Subcutaneous adipose tissue (tissue), 4 donors: ENCODE results near the gene IKZF1. TPM values are rescaled to one million over a fixed set of nuclear protein-coding genes. Genes with fewer than 3 reads are reported as not detected.

Experiments used
- CTCF ChIP-seq: fragments of 450-650 bp; IDR thresholded peaks from one replicate; pipeline ENCODE4 v1.5.1; 2016; ENCODE audit warnings: low read depth, mild to moderate bottlenecking, control low read depth, antibody characterized with exemption, moderate library complexity
- total RNA-seq, 4 donors: library from RNA; depleted of rRNA; stranded (reverse); fragments of >200 nt; gene quantifications; one replicate each; pipeline ENCODE4 v1.1.0, GENCODE V29; 2016

The IKZF1 gene
- total RNA-seq, 4 donors from 2014 or later = 10.0 to 49.3 (median 21.7) TPM

DNA sequence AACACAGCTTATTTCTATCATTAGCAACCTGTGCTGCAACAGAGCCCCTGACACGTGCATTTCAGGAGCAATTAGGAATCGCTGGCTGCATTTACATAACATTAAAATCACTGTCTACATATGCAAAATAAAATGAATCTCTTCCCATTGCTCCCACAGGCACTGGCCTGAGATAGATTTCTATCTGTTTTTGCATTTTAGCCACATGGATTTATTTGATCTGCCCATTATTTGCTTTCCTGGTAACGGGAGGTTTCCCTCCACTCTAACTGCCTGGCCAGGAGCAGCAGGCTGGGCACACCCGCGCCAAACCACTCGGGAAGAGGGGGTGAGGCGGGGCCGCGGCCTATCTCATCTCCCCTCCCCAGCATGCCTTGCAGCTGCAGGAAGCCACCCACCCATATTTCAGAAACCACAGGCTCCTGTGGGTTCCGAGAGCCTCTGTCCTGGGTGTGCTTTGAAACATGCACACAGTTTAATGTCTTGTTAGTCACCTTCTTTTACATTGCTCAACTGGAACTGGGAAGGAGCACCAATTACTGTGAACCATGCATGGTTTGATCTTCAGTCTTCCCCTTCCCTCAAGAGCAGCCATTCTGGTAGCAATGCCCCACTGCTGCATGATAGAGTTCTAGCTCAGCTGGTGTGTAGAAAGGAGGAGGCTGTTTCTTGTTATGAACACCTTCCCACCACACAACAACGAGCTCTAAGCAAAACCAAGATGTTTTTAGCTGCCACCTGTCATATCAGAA, 37.7 kb upstream of the IKZF1 start:
- TF ChIP-seq CTCF = no peak

GRCh38 chr7:50267525-50268041, 36.9 kb upstream of the IKZF1 start:
- TF ChIP-seq CTCF = no peak

- no peak for TF ChIP-seq CTCF
Observed at GRCh38 chr7:50268223-50268622, 36.3 kb upstream of the IKZF1 start.

DNA sequence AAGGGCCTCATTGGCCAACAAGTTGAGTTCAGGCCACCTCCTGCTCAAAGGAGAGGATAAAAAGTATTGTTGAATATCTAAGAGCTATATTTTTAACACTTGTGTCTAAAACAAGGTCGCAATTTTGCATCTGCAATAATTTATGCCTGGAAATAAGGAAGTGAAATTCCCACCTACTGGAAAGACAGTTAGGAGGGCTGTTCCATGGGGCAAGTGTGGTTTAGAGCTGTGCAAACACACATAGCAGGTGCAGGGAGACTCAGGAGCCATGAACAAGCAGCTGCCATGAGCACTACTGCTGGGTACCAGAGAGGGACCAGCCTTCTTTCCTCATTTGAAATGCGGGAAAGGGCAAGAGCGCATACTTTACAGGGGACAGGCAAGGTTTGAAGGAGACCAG, 35.5 kb upstream of the IKZF1 start:
- TF ChIP-seq CTCF = no peak

DNA sequence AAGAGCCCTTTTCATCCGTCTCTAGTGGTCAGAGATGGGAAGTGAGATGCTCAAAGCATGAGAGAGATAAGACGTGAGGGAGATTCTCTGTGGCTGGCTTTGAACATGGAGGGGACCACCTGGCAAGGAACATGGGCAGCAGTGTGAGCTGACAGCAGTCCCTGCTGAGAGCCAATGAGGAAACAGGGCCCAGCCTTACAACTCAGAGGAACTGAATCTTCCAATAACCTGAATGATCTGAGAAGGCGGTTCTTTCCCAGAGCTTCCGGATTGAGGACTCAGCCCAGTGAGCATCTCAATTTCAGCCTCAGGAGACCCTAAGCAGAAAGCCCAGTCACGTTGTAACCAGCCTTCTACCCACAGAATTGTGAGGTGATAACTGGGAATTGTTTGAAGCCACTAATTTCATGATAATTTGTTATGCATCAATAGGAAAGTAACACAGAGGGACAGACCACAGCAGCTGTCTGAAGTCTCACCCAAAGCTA, 33.9 kb upstream of the IKZF1 start:
- TF ChIP-seq CTCF = no peak

DNA sequence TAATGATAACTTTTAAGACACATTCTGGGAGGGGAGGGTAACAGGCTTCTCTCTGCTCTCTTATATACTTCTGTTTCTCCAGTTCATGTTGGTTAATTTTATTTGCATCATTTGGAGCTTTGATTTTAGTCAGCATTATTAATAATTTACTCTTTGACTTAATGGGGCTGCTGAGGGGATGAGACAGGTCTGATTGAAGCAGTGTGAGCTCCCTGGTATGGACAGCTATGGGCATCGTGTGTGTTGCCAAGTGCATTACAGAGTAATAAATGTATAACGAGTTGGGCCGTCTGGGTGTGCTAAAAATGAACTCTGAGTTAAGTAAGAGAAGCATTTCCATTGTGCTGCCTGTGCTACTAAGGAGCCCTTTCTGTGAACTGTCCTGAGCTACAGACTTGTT, 31.7 kb upstream of the IKZF1 start:
- TF ChIP-seq CTCF = no peak

DNA sequence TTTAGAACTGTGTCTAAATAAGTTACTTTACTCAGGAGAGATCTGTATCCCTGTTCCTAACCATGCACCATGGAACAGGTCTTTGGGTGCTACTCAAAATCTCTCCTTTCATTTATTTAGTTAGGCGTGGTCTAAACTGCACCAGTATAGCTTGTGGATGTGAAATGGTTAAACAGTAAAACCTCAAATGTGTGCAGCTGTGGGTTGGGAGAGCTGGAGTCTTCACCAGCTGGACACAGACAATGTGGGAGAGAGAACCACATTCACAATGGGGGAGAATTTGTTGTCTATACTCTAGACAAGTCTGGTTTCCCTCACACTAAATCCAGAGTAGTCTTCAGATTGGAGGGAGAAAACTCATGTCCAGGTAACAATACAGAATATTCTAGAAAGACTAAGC, 31.2 kb upstream of the IKZF1 start:
- TF ChIP-seq CTCF = no peak
